Liver (tissue), 9 donors: Measurements from ENCODE around the gene IL12RB1. TPM values are rescaled to one million over a fixed set of nuclear protein-coding genes. Genes with fewer than 3 reads are reported as not detected.

Source experiments
- DNase-seq: peaks from one replicate; pipeline ENCODE4 v3.0.0-alpha.2; 2017; ENCODE audit warnings: low spot score
- H3K27ac ChIP-seq, 2 donors: one replicate each; pipeline ENCODE4 v1.7.0; 2013; ENCODE audit warnings: inconsistent platforms in 2 of 2, low read length in 2 of 2, control low read depth in 1 of 2, low read depth in 1 of 2, mild to moderate bottlenecking in 1 of 2
- H3K27me3 ChIP-seq, 4 donors: one replicate each; pipeline versions ENCODE4 v1.6.1 to v1.7.0; 2013; ENCODE audit warnings: low read length in 3 of 4, inconsistent platforms in 1 of 4, mild to moderate bottlenecking in 1 of 4, moderate library complexity in 1 of 4; ENCODE audit not compliant: control insufficient read depth in 4 of 4, insufficient read depth in 4 of 4
- H3K36me3 ChIP-seq, 4 donors: one replicate each; pipeline versions ENCODE4 v1.6.1 to v1.7.0; 2013; ENCODE audit warnings: low read length in 3 of 4, mild to moderate bottlenecking in 3 of 4, low read depth in 1 of 4, moderate library complexity in 1 of 4; ENCODE audit not compliant: control insufficient read depth in 4 of 4, insufficient read depth in 3 of 4
- H3K4me1 ChIP-seq, 4 donors: one replicate each; pipeline versions ENCODE4 v1.6.1 to v1.7.0; 2013; ENCODE audit warnings: low read length in 3 of 4, mild to moderate bottlenecking in 3 of 4, moderate library complexity in 1 of 4; ENCODE audit not compliant: control insufficient read depth in 4 of 4, insufficient read depth in 4 of 4
- H3K4me3 ChIP-seq, 3 donors: one replicate each; pipeline versions ENCODE4 v1.6.1 to v1.7.0; 2013; ENCODE audit warnings: low read length in 3 of 3, control low read depth in 1 of 3, low read depth in 1 of 3, mild to moderate bottlenecking in 1 of 3
- H3K9ac ChIP-seq, 2 donors: one replicate each; pipeline ENCODE4 v1.7.0; 2013; ENCODE audit warnings: low read length in 2 of 2, mild to moderate bottlenecking in 2 of 2, moderate library complexity in 2 of 2, control low read depth in 1 of 2, low read depth in 1 of 2
- H3K9me3 ChIP-seq, 4 donors: one replicate each; pipeline versions ENCODE4 v1.6.1 to v1.7.0; 2013; ENCODE audit warnings: low read length in 3 of 4; ENCODE audit not compliant: control insufficient read depth in 4 of 4
- FOXA1 ChIP-seq: IDR thresholded peaks from 2 replicates; pipeline ENCODE4 v1.6.1; 2016; ENCODE audit warnings: antibody characterized with exemption
- GABPA ChIP-seq, 2 donors: IDR thresholded peaks in 1 of 2; conservative IDR thresholded peaks in 1 of 2; 2 replicates each; pipeline ENCODE4 v1.6.1; 2016; ENCODE audit warnings: antibody characterized with exemption in 2 of 2, mild to moderate bottlenecking in 1 of 2, moderate library complexity in 1 of 2
- JUND ChIP-seq, 2 donors: IDR thresholded peaks; 2 replicates each; pipeline ENCODE4 v1.6.1; 2016; ENCODE audit warnings: antibody characterized with exemption in 2 of 2
- RAD21 ChIP-seq, 2 donors: IDR thresholded peaks; 2 replicates each; pipeline ENCODE4 v1.6.1; 2016; ENCODE audit warnings: antibody characterized with exemption in 2 of 2, mild to moderate bottlenecking in 2 of 2
- RXRA ChIP-seq, 2 donors: IDR thresholded peaks; 2 replicates each; pipeline ENCODE4 v1.6.1; 2017 to 2018; ENCODE audit warnings: antibody characterized with exemption in 2 of 2, mild to moderate bottlenecking in 1 of 2
- SP1 ChIP-seq: IDR thresholded peaks from 2 replicates; pipeline ENCODE4 v1.6.1; 2018; ENCODE audit warnings: antibody characterized with exemption, mild to moderate bottlenecking
- TAF1 ChIP-seq: conservative IDR thresholded peaks from 2 replicates; pipeline ENCODE4 v1.6.1; 2016; ENCODE audit warnings: antibody characterized with exemption, mild to moderate bottlenecking
- YY1 ChIP-seq: IDR thresholded peaks from 2 replicates; pipeline ENCODE4 v1.6.1; 2016; ENCODE audit warnings: antibody characterized with exemption, mild to moderate bottlenecking
- WGBS: extraction: QIAGEN DNeasy Blood & Tissue Kit; methylation state at CpG from one replicate; pipeline ENCODE4 v1.1.7; 2013; 5-methylcytosine and 5-hydroxymethylcytosine counted together
- polyA plus RNA-seq, 2 donors: library from polyadenylated mRNA; stranded (reverse) in 1 of 2; unstranded in 1 of 2; fragments of 200-250 nt in 1 of 2; fragments of >200 nt in 1 of 2; fragmentation: Nextera tagmentation in 1 of 2; extraction: Ambion mirVana in 1 of 2; gene quantifications; one replicate each; pipeline versions ENCODE4 v1.2.1 to v1.2.3, GENCODE V29; 2013 to 2015
- total RNA-seq, 2 donors: library from RNA; depleted of rRNA; stranded (reverse); fragments of >200 nt; gene quantifications; one replicate each; pipeline ENCODE4 v1.2.3, GENCODE V29; 2014
- TF ChIP-seq, protein P1 (sequence below): IDR thresholded peaks from 2 replicates; pipeline ENCODE4 v1.6.1; 2016; ENCODE audit warnings: antibody characterized with exemption
- TF ChIP-seq, protein P2 (sequence below): fragments of 150-350 bp; IDR thresholded peaks from 2 replicates; pipeline ENCODE4 v1.5.1; 2017; ENCODE audit warnings: improper control_type of control experiment, low read depth, low read length; ENCODE audit not compliant: missing input control
- TF ChIP-seq, protein P3 (sequence below): IDR thresholded peaks from 2 replicates; pipeline ENCODE4 v1.6.1; 2016; ENCODE audit warnings: antibody characterized with exemption, mild to moderate bottlenecking
- TF ChIP-seq, protein P4 (sequence below): IDR thresholded peaks from 2 replicates; pipeline ENCODE4 v1.6.1; 2016; ENCODE audit warnings: antibody characterized with exemption
- donor health status: healthy.
- donor health status: healthy.
- donor health status: healthy.
- donor health status: healthy.
- donor health status: healthy.

IL12RB1 gene
- total and polyA plus RNA-seq, 4 donors: 0.43 to 2.4 (median 1.1) TPM

DNA sequence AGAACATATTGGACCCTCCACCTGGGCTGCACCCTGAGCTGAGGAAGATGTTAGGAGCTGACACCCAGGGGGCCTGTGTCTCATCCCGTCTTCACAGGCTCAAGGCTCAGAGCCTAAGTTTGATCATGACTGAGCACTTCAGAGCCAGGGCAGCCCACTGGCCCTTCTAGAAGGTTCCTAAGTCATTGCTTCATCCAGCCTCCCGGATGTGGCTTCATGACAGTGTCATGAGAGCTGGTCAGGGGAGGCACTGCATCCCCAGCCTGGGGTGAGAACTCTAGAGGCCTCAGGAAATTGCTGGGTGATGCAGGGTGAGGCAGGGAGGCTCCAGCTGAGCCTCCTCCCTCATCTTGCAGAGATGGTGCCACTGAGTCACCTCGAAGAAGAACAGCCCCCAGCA is 41.3 kb upstream of the IL12RB1 start:
- Histone ChIP-seq H3K9ac (no peak overlapping the region), H3K4me3 (no peak overlapping the region), H3K4me1 (no peaks in the 10 kb centered on the region), H3K9me3 (no peaks in the 10 kb centered on the region), H3K27ac (no peak overlapping the region), H3K27me3 (no peaks in the 10 kb centered on the region), H3K36me3 (peaks cover 13 to 65% (median 37%) of the 10 kb centered on the region in 4 donors)
- DNase-seq: no peak
- 79% methylated on average over 3 of the region's 3 CpGs for WGBS
- TF ChIP-seq, protein P1, sequence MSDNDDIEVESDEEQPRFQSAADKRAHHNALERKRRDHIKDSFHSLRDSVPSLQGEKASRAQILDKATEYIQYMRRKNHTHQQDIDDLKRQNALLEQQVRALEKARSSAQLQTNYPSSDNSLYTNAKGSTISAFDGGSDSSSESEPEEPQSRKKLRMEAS: no peak
- TF ChIP-seq, protein P2, sequence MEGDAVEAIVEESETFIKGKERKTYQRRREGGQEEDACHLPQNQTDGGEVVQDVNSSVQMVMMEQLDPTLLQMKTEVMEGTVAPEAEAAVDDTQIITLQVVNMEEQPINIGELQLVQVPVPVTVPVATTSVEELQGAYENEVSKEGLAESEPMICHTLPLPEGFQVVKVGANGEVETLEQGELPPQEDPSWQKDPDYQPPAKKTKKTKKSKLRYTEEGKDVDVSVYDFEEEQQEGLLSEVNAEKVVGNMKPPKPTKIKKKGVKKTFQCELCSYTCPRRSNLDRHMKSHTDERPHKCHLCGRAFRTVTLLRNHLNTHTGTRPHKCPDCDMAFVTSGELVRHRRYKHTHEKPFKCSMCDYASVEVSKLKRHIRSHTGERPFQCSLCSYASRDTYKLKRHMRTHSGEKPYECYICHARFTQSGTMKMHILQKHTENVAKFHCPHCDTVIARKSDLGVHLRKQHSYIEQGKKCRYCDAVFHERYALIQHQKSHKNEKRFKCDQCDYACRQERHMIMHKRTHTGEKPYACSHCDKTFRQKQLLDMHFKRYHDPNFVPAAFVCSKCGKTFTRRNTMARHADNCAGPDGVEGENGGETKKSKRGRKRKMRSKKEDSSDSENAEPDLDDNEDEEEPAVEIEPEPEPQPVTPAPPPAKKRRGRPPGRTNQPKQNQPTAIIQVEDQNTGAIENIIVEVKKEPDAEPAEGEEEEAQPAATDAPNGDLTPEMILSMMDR: no peak
- TF ChIP-seq FOXA1: no peak

- H3K9me3 ChIP-seq: no peaks in the 10 kb centered on the region
- no peak overlapping the region for H3K4me3 ChIP-seq
- 87% methylated on average over 2 of the region's 2 CpGs for WGBS
- no peak for DNase-seq
- TF ChIP-seq, protein P3, sequence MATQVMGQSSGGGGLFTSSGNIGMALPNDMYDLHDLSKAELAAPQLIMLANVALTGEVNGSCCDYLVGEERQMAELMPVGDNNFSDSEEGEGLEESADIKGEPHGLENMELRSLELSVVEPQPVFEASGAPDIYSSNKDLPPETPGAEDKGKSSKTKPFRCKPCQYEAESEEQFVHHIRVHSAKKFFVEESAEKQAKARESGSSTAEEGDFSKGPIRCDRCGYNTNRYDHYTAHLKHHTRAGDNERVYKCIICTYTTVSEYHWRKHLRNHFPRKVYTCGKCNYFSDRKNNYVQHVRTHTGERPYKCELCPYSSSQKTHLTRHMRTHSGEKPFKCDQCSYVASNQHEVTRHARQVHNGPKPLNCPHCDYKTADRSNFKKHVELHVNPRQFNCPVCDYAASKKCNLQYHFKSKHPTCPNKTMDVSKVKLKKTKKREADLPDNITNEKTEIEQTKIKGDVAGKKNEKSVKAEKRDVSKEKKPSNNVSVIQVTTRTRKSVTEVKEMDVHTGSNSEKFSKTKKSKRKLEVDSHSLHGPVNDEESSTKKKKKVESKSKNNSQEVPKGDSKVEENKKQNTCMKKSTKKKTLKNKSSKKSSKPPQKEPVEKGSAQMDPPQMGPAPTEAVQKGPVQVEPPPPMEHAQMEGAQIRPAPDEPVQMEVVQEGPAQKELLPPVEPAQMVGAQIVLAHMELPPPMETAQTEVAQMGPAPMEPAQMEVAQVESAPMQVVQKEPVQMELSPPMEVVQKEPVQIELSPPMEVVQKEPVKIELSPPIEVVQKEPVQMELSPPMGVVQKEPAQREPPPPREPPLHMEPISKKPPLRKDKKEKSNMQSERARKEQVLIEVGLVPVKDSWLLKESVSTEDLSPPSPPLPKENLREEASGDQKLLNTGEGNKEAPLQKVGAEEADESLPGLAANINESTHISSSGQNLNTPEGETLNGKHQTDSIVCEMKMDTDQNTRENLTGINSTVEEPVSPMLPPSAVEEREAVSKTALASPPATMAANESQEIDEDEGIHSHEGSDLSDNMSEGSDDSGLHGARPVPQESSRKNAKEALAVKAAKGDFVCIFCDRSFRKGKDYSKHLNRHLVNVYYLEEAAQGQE: no peak
- TF ChIP-seq RAD21 (IDR thresholded peaks at IDR 0.05): no peak
- no peak for TF ChIP-seq YY1
- TF ChIP-seq SP1: no peak
- no peak for TF ChIP-seq GABPA (IDR thresholded peaks at IDR 0.05 in 1 of 2, conservative IDR thresholded peaks at IDR 0.05 in 1 of 2)
- no peak for TF ChIP-seq JUND (IDR thresholded peaks at IDR 0.05)
- TF ChIP-seq TAF1: no peak
- TF ChIP-seq, protein P4, sequence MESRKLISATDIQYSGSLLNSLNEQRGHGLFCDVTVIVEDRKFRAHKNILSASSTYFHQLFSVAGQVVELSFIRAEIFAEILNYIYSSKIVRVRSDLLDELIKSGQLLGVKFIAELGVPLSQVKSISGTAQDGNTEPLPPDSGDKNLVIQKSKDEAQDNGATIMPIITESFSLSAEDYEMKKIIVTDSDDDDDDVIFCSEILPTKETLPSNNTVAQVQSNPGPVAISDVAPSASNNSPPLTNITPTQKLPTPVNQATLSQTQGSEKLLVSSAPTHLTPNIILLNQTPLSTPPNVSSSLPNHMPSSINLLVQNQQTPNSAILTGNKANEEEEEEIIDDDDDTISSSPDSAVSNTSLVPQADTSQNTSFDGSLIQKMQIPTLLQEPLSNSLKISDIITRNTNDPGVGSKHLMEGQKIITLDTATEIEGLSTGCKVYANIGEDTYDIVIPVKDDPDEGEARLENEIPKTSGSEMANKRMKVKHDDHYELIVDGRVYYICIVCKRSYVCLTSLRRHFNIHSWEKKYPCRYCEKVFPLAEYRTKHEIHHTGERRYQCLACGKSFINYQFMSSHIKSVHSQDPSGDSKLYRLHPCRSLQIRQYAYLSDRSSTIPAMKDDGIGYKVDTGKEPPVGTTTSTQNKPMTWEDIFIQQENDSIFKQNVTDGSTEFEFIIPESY: no peak
- no peak for TF ChIP-seq RXRA (IDR thresholded peaks at IDR 0.05)
- TF ChIP-seq, protein P2: no peak
- H3K4me1 ChIP-seq: no peaks in the 10 kb centered on the region
- H3K27me3 ChIP-seq: no peaks in the 10 kb centered on the region
- peaks cover 13 to 61% (median 31%) of the 10 kb centered on the region in 4 donors for H3K36me3 ChIP-seq
- H3K27ac ChIP-seq: no peak overlapping the region
- H3K9ac ChIP-seq: no peak overlapping the region
Observed at GRCh38 chr19:18126097-18126496, 39.4 kb upstream of the IL12RB1 start.
